Karpas-422 (cell line): Measurements from ENCODE around the gene HSPA4L. TPM values are rescaled to one million over a fixed set of nuclear protein-coding genes. Genes with fewer than 3 reads are reported as not detected.

Experiments used
- DNase-seq: peaks from one replicate; pipeline ENCODE4 v3.0.0-alpha.2; 2015
- H2AFZ ChIP-seq: fragments of 200-600 bp; sonication (generic); 2 replicates; pipeline ENCODE4 v1.6.1; 2014; ENCODE audit warnings: antibody characterized with exemption, low read length, mixed read lengths
- H3K27ac ChIP-seq: fragments of 200-600 bp; sonication (generic); 2 replicates; pipeline ENCODE4 v1.5.1; 2014; ENCODE audit warnings: mild to moderate bottlenecking, low read length, moderate library complexity
- H3K27me3 ChIP-seq: fragments of 200-600 bp; sonication (generic); 2 replicates; pipeline ENCODE4 v1.6.1; 2014; ENCODE audit warnings: low read length, mixed read lengths
- H3K36me3 ChIP-seq: fragments of 200-600 bp; sonication (generic); 2 replicates; pipeline ENCODE4 v1.6.1; 2014; ENCODE audit warnings: low read length, mixed read lengths; ENCODE audit not compliant: insufficient read depth
- H3K4me1 ChIP-seq: fragments of 200-600 bp; sonication (generic); 2 replicates; pipeline ENCODE4 v1.6.1; 2014; ENCODE audit warnings: mild to moderate bottlenecking, low read length, mixed read lengths
- H3K4me2 ChIP-seq: fragments of 200-600 bp; sonication (generic); 2 replicates; pipeline ENCODE4 v1.6.1; 2014; ENCODE audit warnings: low read length, low read depth, mild to moderate bottlenecking; ENCODE audit not compliant: poor library complexity, severe bottlenecking
- H3K4me3 ChIP-seq: fragments of 200-600 bp; sonication (generic); 2 replicates; pipeline ENCODE4 v1.5.1; 2014; ENCODE audit warnings: mild to moderate bottlenecking, antibody characterized with exemption, low read length, mixed read lengths
- H3K79me2 ChIP-seq: fragments of 200-600 bp; sonication (generic); 2 replicates; pipeline ENCODE4 v1.6.1; 2014; ENCODE audit warnings: mild to moderate bottlenecking, low read length, mixed read lengths
- H3K9ac ChIP-seq: fragments of 200-600 bp; sonication (generic); 2 replicates; pipeline ENCODE4 v1.6.0; 2014; ENCODE audit warnings: low read length
- H3K9me2 ChIP-seq: fragments of 200-600 bp; sonication (generic), shearing (Covaris generic); replicated peaks from 2 replicates; pipeline ENCODE4 v1.6.0; 2014; ENCODE audit warnings: mild to moderate bottlenecking, low read length, moderate library complexity; ENCODE audit not compliant: insufficient read depth
- H3K9me3 ChIP-seq: fragments of 300-700, 200-600 bp; sonication (generic); 2 replicates; pipeline ENCODE4 v1.6.1; 2014; ENCODE audit warnings: low read length, mixed read lengths
- H4K20me1 ChIP-seq: fragments of 200-600 bp; sonication (generic); 2 replicates; pipeline ENCODE4 v1.6.1; 2014; ENCODE audit warnings: mild to moderate bottlenecking, antibody characterized with exemption, low read length, low read depth; ENCODE audit not compliant: insufficient read depth
- total RNA-seq: library from RNA; depleted of rRNA; stranded (reverse); fragments of >200 nt; shearing (Covaris generic); gene quantifications from 2 replicates; pipeline ENCODE4 v1.2.3, GENCODE V29; 2014; ENCODE audit warnings: low replicate concordance; rRNA removed

The HSPA4L gene
- 0.40 and 1.9 TPM in 2 replicates for total RNA-seq

DNA sequence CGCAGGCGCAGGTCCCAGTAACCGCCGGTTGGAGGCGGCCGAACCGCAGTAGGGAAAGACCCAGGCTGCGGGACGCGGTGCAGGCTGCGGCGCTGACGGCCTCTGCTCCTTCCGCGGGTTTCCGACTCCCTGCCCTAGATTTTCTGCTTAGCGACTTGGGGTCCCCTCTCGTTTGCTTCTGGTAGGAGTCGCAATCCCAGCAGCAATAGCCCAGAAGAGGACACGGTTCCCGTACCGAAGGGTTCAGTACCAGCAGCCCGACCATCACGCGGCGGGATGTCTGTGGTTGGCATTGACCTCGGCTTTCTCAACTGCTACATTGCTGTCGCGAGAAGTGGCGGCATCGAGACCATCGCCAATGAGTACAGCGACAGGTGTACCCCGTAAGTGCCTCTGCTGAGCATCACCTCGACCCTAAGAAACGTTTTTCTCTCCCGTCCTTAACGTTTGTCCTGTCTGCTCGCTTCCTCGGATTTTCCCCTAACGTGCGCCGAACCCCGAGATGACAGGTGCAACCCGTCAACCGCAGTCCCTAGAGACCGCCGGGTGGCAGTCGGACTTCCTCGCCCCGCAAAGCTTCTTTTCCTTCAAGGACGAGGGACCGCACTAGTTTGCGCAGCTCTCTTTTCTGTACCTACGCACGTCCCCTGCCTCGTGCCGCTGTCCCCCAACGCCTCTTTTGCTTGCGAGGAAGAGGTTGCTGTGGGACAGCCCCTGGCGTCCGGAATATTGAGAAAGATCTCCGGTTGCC lies at the start of gene HSPA4L:
HSPA4L (plus strand) TSS at position 48 of the 751 bp plus-strand sequence; CDS start at position 277, 229 bp downstream.
- no peaks in the 10 kb centered on the region for H3K79me2 ChIP-seq
- no peaks in the 10 kb centered on the region for H4K20me1 ChIP-seq
- peak within 1 kb of the TSS; percentile 71 for H3K9ac ChIP-seq
- peaks cover 26% of the 10 kb centered on the region for H3K4me1 ChIP-seq
- DNase-seq = peak; percentile 74
- no peaks in the 10 kb centered on the region for H3K9me2 ChIP-seq
- H3K36me3 ChIP-seq = no peaks in the 10 kb centered on the region
- H3K9me3 ChIP-seq = no peaks in the 10 kb centered on the region
- H3K27me3 ChIP-seq = no peaks in the 10 kb centered on the region; the same call in 1 of the 2 replicates
- H3K4me2 ChIP-seq = peak within 1 kb of the TSS; percentile 96
- no peak within 1 kb of the TSS for H3K27ac ChIP-seq
- H2AFZ ChIP-seq = peak within 1 kb of the TSS; percentile 91
- H3K4me3 ChIP-seq = peak within 1 kb of the TSS; percentile 79

DNA sequence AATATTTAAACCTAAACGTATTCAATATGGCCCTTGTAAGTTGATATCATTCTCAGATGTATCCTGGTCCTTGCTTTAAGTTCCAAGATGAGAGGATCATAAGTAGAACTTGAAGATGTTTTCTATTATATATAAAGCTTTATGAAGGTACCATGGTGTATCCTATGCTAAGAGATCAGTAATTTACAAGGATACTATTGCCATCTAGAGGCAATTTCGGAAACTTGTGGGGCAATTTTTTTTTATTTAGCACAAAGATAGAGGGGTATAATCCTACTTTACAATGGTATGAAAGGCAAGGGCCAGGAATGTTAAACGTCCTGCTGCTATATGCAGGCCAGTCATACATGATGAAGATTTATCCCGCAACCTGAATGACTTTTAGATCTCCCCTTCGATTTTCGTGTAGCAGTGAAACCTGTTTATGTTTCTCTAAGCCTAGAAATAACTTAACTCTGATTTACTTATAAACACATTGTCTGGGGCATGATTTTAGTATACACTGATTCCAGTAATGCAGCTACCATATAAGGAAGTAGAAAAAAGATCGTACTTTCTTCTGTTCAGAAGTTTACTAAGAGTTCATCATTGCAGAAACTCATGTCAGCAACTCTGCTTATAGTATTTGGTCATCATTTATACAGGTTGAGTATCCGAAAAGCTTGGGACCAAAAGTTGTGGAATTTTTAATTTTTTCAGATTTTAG lies 49.3 kb upstream of the HSPA4L start:
- Histone ChIP-seq H3K4me1 (peaks cover 5% of the 10 kb centered on the region; the same call in 1 of the 2 replicates), H2AFZ (no peak overlapping the region), H3K4me2 (no peak overlapping the region), H3K27me3 (no peaks in the 10 kb centered on the region), H3K36me3 (no peaks in the 10 kb centered on the region), H3K4me3 (no peak overlapping the region), H3K79me2 (no peaks in the 10 kb centered on the region), H3K9me3 (no peaks in the 10 kb centered on the region), H3K9me2 (no peaks in the 10 kb centered on the region), H3K27ac (no peak overlapping the region), H4K20me1 (no peaks in the 10 kb centered on the region), H3K9ac (no peak overlapping the region)
- DNase-seq = peak; percentile 85

DNA sequence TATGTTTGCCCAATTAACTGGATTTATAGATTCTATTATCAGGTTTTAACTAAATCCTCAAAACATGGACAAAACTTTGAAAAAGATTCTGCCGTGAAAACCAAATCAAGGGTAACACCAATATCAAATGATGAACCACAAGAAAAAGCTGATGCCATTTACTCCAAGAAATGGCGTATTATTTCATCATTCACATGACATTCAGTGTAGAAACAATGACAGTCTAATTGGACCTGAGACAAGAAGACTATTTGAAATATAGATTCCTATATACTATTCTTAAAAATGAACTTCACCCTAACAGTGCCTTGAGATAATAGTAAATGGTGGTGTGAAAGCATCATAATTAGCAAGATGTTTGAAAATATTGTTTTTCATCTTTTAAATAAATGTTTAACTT lies 47.1 kb upstream of the HSPA4L start:
- Histone ChIP-seq H3K9me3 (no peaks in the 10 kb centered on the region), H3K4me2 (no peak overlapping the region), H3K4me3 (no peak overlapping the region), H3K36me3 (no peaks in the 10 kb centered on the region), H3K4me1 (peaks cover 5% of the 10 kb centered on the region; the same call in 1 of the 2 replicates), H2AFZ (no peak overlapping the region), H3K9ac (no peak overlapping the region), H4K20me1 (no peaks in the 10 kb centered on the region), H3K27me3 (no peaks in the 10 kb centered on the region), H3K79me2 (no peaks in the 10 kb centered on the region), H3K9me2 (no peaks in the 10 kb centered on the region), H3K27ac (no peak overlapping the region)
- no peak for DNase-seq

DNA sequence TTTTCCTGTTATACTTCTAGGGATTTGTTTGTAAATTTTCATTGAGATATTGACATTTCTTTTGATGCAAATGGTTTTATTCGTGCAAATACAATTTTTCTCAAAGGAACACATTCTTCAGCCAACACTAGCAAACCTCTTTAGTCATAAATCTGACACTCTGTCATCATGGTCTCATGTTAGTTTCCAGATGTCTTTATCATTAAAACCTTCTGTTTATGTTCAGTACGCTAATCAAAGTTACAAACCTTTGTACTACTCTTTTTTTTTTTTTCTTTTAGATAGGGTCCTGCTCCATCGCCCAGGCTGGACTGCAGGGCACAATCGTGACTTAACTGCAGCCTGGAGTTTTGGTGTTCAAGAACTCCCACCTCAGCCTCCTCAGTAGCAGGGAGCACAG lies 44.8 kb upstream of the HSPA4L start:
- Histone ChIP-seq H3K79me2 (no peaks in the 10 kb centered on the region), H3K36me3 (no peaks in the 10 kb centered on the region), H3K4me2 (no peak overlapping the region), H3K4me1 (peaks cover 5% of the 10 kb centered on the region; the same call in 1 of the 2 replicates), H2AFZ (no peak overlapping the region), H3K27ac (no peak overlapping the region), H3K9me3 (no peaks in the 10 kb centered on the region), H4K20me1 (no peaks in the 10 kb centered on the region), H3K9me2 (no peaks in the 10 kb centered on the region), H3K4me3 (no peak overlapping the region), H3K9ac (no peak overlapping the region), H3K27me3 (no peaks in the 10 kb centered on the region)
- no peak for DNase-seq

DNA sequence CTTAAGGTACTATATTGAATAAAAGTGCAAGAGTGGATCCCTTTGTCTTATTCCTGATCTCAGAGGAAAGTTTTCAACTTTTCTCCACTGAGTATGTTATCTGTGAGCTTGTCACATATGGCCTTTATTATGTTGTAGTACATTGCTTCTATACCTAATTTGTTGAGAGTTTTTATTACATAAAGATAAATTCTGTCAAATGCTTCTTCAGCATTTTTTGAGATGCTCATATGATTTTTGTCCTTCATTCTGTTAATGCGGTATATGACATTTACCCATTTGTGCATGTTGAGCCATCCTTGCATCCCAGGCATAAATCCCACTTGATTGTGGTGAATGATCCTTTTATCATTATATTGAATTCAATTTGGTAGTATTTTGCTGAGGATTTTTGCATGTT lies 40.9 kb upstream of the HSPA4L start:
- H3K9ac ChIP-seq = no peak overlapping the region
- H3K9me2 ChIP-seq = no peaks in the 10 kb centered on the region
- H3K4me2 ChIP-seq = no peak overlapping the region
- H3K9me3 ChIP-seq = no peaks in the 10 kb centered on the region
- H4K20me1 ChIP-seq = no peaks in the 10 kb centered on the region
- H3K4me1 ChIP-seq = no peaks in the 10 kb centered on the region
- no peaks in the 10 kb centered on the region for H3K79me2 ChIP-seq
- H3K36me3 ChIP-seq = no peaks in the 10 kb centered on the region
- H3K27ac ChIP-seq = no peak overlapping the region
- H3K4me3 ChIP-seq = no peak overlapping the region
- H3K27me3 ChIP-seq = no peaks in the 10 kb centered on the region
- no peak for DNase-seq
- H2AFZ ChIP-seq = no peak overlapping the region

DNA sequence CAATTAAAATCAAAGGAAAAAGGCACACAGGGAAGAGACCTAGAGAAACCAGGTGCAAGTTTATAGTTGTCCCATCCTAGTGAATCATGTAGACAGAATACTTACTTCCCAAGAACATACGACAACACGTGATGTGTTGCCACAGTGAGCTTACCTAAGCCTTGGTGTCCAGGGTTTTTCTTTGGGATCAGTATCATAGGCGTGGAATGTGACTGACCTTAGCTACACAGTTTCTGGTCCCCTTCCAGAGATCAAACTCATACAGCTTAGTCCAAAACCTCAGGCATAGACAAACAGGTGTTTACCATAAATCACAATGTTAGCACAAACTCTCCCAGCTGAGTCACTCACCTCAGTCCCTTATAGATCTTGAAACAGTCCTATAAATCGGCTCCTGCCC lies 34.2 kb upstream of the HSPA4L start:
- H3K4me3 ChIP-seq = no peak overlapping the region
- no peaks in the 10 kb centered on the region for H3K79me2 ChIP-seq
- no peaks in the 10 kb centered on the region for H3K9me2 ChIP-seq
- H3K4me2 ChIP-seq = no peak overlapping the region
- H3K9ac ChIP-seq = no peak overlapping the region
- peaks cover 22% of the 10 kb centered on the region for H3K9me3 ChIP-seq
- H3K27me3 ChIP-seq = no peaks in the 10 kb centered on the region
- H3K4me1 ChIP-seq = no peaks in the 10 kb centered on the region
- no peaks in the 10 kb centered on the region; the same call in 1 of the 2 replicates for H3K36me3 ChIP-seq
- H3K27ac ChIP-seq = no peak overlapping the region
- H4K20me1 ChIP-seq = no peaks in the 10 kb centered on the region
- DNase-seq = no peak
- no peak overlapping the region for H2AFZ ChIP-seq

DNA sequence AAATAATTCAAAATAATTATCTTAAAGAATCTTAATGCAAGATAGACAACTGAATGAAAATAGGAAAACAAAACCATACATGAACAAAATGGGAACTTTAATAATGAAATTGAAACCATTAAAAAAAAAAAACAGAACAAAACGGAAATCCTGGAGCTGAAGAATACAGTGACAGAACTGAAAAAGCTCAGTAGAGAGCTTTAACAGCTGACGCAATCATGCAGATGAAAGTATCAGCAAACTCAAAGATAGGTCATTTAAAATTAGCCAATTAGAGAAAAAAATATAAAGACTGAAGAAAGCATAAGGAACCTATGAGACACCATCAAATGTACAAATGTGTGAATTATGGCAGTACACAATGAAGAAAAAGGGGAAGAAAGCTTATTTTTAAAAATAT lies 33.2 kb upstream of the HSPA4L start:
- no peak overlapping the region for H3K27ac ChIP-seq
- H3K9ac ChIP-seq = no peak overlapping the region
- H3K36me3 ChIP-seq = no peaks in the 10 kb centered on the region; the same call in 1 of the 2 replicates
- peaks cover 22% of the 10 kb centered on the region for H3K9me3 ChIP-seq
- no peak overlapping the region for H3K4me3 ChIP-seq
- no peaks in the 10 kb centered on the region for H3K27me3 ChIP-seq
- H3K9me2 ChIP-seq = no peaks in the 10 kb centered on the region
- no peak overlapping the region for H2AFZ ChIP-seq
- DNase-seq = no peak
- no peak overlapping the region for H3K4me2 ChIP-seq
- no peaks in the 10 kb centered on the region for H3K79me2 ChIP-seq
- H4K20me1 ChIP-seq = no peaks in the 10 kb centered on the region
- no peaks in the 10 kb centered on the region for H3K4me1 ChIP-seq

DNA sequence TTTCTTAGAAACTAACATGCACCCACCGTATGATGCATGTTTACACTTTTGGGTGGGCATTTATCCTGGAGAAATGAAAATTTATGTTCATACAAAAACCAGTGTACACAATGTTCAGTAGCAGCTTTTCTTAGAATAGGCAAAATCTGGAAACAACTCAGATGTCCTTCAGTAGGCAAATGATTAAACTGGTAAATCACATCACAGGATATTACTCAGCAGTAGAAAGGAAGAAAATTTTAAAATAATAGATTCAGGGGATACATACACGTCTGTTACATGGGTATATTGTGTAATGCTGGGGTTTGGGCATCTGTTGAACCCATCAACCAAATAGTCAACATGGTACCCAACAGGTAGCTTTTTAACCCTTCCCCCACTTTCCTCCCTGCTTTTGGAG lies 25.2 kb upstream of the HSPA4L start:
- no peaks in the 10 kb centered on the region for H3K36me3 ChIP-seq

More for the DNA sequence above, 25.2 kb upstream of the HSPA4L start:
- Histone ChIP-seq H3K9ac (no peak overlapping the region), H3K9me2 (no peaks in the 10 kb centered on the region), H4K20me1 (no peaks in the 10 kb centered on the region), H3K9me3 (no peaks in the 10 kb centered on the region), H3K27ac (no peak overlapping the region), H2AFZ (no peak overlapping the region), H3K79me2 (no peaks in the 10 kb centered on the region), H3K4me2 (no peak overlapping the region), H3K4me1 (no peaks in the 10 kb centered on the region), H3K27me3 (no peaks in the 10 kb centered on the region), H3K4me3 (no peak overlapping the region)
- DNase-seq = no peak
